T-helper 17 cell (primary cell): ENCODE data around the gene ABHD17A. TPM values are rescaled to one million over a fixed set of nuclear protein-coding genes. Genes with fewer than 3 reads are reported as not detected.
A peak's percentile ranks its signal among the peaks of the same experiment; 100 is the strongest.

Experiments used
- ATAC-seq: fragments of 150-1000 bp; cut with Tn5 transposase; 2 replicates; pipeline ENCODE4 v1.10.0; 2021; ENCODE audit warnings: mild to moderate bottlenecking, moderate library complexity
- DNase-seq, 3 donors: peaks; one replicate each; pipeline versions ENCODE4 v3.0.0 to v3.0.0-alpha.2; 2020 to 2021
- H3K9me3 ChIP-seq: one replicate; pipeline ENCODE4 v1.7.0; 2013; ENCODE audit warnings: low read length, mild to moderate bottlenecking; ENCODE audit not compliant: control insufficient read depth, poor library complexity, severe bottlenecking
- H3K27ac Mint-ChIP-seq: one replicate; pipeline ENCODE4 v1.8.0; 2022; ENCODE audit warnings: mild to moderate bottlenecking, moderate library complexity, mixed read lengths
- H3K27me3 Mint-ChIP-seq: one replicate; pipeline ENCODE4 v1.8.0; 2022; ENCODE audit warnings: mixed read lengths
- H3K36me3 Mint-ChIP-seq: one replicate; pipeline ENCODE4 v1.8.0; 2022; ENCODE audit warnings: low read depth, mixed read lengths
- H3K4me1 Mint-ChIP-seq: one replicate; pipeline ENCODE4 v1.8.0; 2022; ENCODE audit warnings: mild to moderate bottlenecking, mixed read lengths
- H3K4me3 Mint-ChIP-seq: one replicate; pipeline ENCODE4 v1.8.0; 2022; ENCODE audit warnings: mild to moderate bottlenecking, moderate library complexity, mixed read lengths
- total RNA-seq, 4 donors: library from RNA in 2 of 4; stranded (reverse) in 2 of 4; gene quantifications; one replicate each; pipeline ENCODE4 v1.2.3 and lab custom pipeline; 2022 to 2026

The ABHD17A gene
- total RNA-seq, 2 donors from 2014 or later, result 121 to 125 TPM

DNA sequence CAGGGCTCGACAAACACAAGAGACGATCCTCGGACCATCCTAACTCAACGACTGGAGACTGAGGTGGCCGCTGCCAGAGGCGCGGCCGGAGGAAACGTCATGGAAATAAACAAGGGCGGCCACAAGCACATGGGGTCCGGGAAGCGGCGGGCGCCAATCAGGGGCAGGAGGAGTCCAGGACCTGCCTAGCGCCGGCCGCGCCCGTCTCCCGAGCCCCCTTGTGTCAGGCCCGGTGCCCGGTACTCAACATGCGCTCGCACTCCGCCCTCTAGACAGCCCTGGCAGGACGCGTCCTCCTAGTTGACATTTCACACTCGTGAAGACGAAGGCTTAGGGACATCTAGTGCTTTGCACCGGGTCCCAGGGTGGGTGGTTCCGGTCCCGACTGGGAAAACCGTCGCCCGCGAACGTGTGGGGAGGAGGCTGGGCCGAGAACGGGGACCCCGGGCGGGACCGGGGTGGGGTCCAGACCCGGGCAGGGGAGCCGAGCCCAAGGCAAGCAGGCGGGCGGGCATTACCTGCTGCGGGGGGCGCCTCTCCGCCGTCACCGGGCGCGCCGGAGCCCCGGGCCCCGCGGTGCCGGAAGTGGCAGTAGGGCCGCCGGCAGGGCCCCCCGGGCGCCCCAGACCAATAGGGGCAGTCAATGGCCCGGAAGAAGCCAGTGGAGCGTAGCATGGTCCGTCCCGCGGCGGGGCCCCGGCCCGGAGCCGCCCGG, 37.5 kb downstream of the ABHD17A start:
- DNase-seq (no peak), ATAC-seq (peak; percentile 11)
- H3K27me3 Mint-ChIP-seq, result no peaks in the 10 kb centered on the region
- H3K27ac Mint-ChIP-seq, result peak overlapping the region; percentile 84
- H3K4me1 Mint-ChIP-seq, result peaks cover 23% of the 10 kb centered on the region
- H3K4me3 Mint-ChIP-seq, result peak overlapping the region; percentile 92
- no peaks in the 10 kb centered on the region for H3K9me3 ChIP-seq
- no peaks in the 10 kb centered on the region for H3K36me3 Mint-ChIP-seq

DNA sequence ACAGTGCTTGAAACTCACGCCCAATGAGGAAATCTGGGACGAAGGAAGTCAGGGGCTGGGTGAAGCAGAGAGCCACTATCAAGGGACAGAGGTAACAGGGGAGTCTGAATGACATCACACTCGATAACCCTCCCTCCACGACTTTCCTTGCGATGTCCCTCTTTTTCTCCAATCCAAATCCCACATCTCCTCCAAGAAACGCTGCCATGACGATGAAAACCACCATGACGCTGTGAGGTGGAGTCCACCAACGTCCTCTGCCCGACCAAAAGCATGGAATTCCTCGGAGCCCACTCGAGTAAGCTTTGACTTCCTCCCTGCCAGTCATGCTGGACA, 38.0 kb downstream of the ABHD17A start:
- DNase-seq, result no peak
- H3K4me3 Mint-ChIP-seq, result peak overlapping the region; percentile 92
- no peak for ATAC-seq

DNA sequence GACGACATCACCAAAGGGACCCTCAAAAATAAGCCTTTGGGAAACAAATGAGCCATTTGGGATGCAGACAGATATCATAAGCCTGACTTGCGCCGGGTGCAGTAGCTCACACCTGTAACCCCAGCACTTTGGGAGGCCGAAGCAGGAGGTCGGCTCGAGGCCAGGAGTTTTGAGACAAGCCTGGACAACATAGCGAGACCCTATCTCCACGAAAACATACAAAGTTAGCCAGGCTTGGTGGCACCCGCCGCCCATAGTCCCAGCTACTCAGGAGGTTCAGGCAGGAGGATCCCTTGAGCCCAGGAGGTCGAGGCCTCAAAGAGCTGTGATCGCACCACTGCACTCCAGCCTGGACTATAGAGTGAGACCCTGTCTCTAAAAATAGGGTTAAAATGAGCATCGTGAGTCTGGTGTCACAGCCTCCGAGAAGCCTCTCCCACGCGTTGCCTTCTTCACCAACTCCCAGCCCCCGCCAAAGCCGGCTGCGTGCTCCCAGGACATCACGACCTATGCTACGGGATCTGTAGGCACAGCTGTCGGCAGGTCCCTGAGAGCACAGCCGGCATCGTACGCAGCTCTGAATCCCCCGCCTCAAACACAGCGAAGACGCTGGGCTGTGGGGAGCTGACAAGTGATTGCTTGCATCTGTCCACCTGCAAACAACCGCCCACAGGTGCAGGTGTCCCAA, 38.6 kb downstream of the ABHD17A start:
- no peaks in the 10 kb centered on the region for H3K9me3 ChIP-seq
- DNase-seq, result no peak
- Mint-ChIP-seq H3K4me1 (peaks cover 25% of the 10 kb centered on the region), H3K36me3 (no peaks in the 10 kb centered on the region), H3K27ac (peak overlapping the region; percentile 84), H3K4me3 (peak overlapping the region; percentile 92), H3K27me3 (no peaks in the 10 kb centered on the region)
- no peak for ATAC-seq

More for the DNA sequence above, 38.0 kb downstream of the ABHD17A start:
- H3K27me3 Mint-ChIP-seq, result no peaks in the 10 kb centered on the region
- H3K9me3 ChIP-seq, result no peaks in the 10 kb centered on the region
- H3K36me3 Mint-ChIP-seq, result no peaks in the 10 kb centered on the region
- peak overlapping the region; percentile 84 for H3K27ac Mint-ChIP-seq
- H3K4me1 Mint-ChIP-seq, result peaks cover 22% of the 10 kb centered on the region

DNA sequence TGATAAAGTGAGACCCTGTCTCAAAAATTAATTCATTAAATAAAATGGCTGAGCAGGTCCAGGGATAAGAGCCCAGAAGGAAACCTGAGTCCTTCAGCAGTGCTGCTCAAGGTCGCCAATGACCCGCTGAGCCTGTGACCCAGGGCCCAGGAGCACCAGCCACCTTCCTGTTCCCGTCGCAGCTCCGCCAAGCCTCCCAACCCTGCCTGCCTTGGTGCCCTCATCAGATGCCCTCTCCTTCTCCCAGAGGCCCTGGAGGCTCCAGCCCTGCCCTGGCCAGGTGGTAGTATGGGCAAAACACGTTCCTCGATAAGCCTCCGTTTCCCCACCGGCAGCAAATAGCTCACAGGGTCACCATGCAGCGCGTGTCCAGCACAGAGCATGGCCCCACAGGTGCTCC, 39.7 kb downstream of the ABHD17A start:
- peaks cover 25% of the 10 kb centered on the region for H3K4me1 Mint-ChIP-seq
- peak overlapping the region; percentile 78 for H3K4me3 Mint-ChIP-seq
- no peaks in the 10 kb centered on the region for H3K9me3 ChIP-seq
- no peaks in the 10 kb centered on the region for H3K36me3 Mint-ChIP-seq
- no peaks in the 10 kb centered on the region for H3K27me3 Mint-ChIP-seq
- no peak overlapping the region for H3K27ac Mint-ChIP-seq
- DNase-seq (no peak), ATAC-seq (no peak)

DNA sequence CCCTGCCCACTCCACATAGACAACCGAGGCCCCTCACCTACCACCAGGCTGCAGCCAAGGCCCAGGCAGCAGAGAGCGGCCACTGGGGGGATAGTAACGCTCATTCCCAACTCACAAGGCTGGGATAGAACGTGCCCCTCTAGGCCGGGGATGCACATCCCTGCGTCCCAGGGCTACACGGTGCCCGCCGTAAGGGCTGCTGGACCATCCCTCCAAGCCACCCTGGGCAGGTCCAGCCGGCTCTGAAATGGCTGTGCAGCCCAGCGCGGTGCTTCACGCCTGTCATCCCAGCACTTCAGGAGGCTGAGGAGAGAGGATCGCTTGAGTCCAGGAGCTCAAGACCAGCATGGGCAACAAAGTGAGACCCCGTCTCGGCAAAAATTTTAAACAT, 40.2 kb downstream of the ABHD17A start:
- Mint-ChIP-seq H3K4me1 (peaks cover 27% of the 10 kb centered on the region), H3K36me3 (no peaks in the 10 kb centered on the region), H3K4me3 (peak overlapping the region; percentile 69), H3K27ac (no peak overlapping the region), H3K27me3 (no peaks in the 10 kb centered on the region)
- H3K9me3 ChIP-seq, result no peaks in the 10 kb centered on the region
- ATAC-seq (no peak), DNase-seq (no peak)

DNA sequence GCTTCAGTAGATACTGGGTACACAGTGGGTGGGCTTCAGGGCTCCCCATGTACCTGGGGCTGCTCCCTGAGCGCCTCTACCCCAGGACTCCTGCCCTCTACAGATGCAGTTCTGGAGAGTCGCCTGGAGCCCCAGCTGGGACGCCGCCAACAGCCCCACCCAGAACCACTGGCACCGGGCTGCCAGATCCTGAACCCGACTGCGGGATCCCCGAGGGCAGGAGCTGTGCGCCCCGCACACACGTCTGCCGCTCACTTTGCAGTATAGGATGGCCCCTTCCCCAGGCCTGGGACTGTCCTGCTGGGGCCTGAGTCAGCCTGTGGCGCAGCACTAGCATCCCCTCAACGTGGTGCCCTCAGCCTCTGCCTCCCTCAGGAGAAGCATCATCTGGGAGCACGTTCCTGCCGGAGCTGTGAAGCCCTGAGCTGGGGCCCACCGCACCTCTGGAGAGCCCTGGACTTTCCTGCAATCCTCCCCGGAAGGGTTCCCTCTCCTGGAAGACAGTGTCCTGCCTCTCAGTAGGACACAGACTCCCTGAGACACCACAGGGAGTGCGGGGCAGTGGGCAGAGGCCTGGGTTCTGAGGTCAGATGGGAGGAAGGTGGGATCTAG, 40.7 kb downstream of the ABHD17A start:
- H3K9me3 ChIP-seq, result no peaks in the 10 kb centered on the region
- H3K36me3 Mint-ChIP-seq, result no peaks in the 10 kb centered on the region
- H3K27me3 Mint-ChIP-seq, result no peaks in the 10 kb centered on the region
- DNase-seq (no peak), ATAC-seq (no peak)
- H3K27ac Mint-ChIP-seq, result no peak overlapping the region
- H3K4me1 Mint-ChIP-seq, result peaks cover 29% of the 10 kb centered on the region
- H3K4me3 Mint-ChIP-seq, result peak overlapping the region; percentile 69

DNA sequence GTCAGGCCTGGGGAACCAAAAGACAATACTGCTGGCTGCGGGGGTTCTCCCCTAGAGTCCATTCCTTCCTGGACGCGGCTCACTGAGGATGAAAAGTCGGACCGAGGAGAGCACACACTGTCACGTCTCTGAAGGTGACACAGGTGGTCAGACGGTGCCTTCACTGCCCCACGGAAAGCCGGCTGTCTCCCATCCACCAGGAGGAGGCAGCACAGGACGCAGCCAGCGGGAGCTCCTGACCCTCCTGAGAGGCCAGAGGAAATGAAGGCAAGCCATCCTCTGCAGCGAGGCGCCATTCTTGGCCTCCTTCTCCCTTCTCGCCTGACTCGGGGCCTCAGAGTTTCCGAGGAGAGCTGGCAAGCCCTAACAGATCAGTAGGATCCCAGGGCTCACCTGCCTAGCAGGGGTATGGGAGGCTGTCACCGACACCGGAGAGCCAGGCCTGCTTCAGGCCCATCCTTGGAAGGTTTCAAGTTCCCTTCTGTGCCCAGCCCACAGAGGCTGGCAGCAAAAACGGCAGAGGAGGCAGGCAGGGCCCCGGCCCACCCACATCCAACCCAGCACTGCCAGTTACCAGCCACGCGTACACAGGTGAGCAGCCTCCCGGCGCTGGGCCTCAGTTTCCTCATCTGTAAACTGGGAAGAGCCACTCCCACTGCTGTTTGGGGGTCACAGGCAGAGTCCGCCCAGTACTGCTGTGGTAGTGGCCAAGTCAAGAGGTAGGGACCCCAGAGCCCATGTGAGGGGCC, 41.5 kb downstream of the ABHD17A start:
- Mint-ChIP-seq H3K4me1 (peaks cover 31% of the 10 kb centered on the region), H3K36me3 (no peaks in the 10 kb centered on the region), H3K27me3 (no peaks in the 10 kb centered on the region), H3K4me3 (peak overlapping the region; percentile 19), H3K27ac (no peak overlapping the region)
- H3K9me3 ChIP-seq, result no peaks in the 10 kb centered on the region
- no peak for DNase-seq
- no peak for ATAC-seq

DNA sequence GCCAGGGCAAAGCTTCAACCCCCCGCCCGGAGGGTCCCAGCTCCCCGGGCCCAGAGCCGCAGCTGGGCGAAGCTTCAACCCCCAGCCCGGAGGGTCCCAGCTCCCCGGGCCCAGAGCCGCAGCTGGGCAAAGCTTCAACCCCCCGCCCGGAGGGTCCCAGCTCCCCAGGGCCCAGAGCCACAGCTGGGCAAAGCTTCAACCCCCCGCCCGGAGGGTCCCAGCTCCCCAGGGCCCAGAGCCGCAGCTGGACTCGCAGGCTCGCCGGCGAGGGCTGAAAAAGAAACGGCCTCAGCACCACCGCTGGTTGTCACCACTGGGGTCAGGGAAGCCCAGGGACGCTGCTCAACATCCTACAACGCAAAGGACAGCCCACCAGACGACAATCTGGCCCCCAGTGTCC, 42.2 kb downstream of the ABHD17A start:
- H3K4me3 Mint-ChIP-seq, result no peak overlapping the region
- no peak for ATAC-seq
- no peak for DNase-seq
- no peaks in the 10 kb centered on the region for H3K27me3 Mint-ChIP-seq
- H3K27ac Mint-ChIP-seq, result no peak overlapping the region
- no peaks in the 10 kb centered on the region for H3K9me3 ChIP-seq
- no peaks in the 10 kb centered on the region for H3K36me3 Mint-ChIP-seq
- H3K4me1 Mint-ChIP-seq, result peaks cover 33% of the 10 kb centered on the region

DNA sequence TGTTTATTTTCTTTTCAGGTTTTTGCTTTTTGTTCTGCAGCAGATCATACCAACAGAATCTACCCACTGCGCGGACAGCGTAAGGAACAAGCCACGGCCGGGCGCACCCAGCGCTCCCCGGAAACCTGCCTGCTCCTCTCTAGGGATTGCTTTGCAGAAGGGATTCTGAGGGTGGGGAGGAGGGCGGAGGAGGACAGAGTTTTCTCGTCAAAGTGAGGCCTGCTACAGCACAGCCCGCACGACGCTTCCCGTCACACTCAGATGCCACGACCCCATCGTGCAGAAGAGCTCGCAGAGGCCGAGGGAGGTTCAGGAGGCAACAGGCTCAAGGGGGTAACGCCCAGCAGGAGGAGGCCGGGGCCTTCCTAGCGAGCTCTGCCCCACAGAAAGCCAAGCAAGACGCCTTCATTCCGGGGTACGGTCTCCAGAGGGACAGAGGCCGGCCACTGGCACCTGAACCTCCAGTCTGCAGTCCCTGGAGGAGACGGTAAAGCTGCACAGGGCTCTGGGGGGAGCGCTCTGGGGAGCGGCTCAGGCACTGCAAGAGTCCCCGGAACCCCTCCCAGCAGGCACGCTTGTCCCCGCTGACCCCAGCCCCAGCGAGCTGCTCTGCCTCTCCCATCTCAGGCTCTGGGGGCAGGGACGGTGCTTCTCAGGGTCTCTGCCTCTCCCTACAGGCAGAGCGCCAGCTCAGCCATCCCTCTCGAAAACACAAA, 43.9 kb downstream of the ABHD17A start:
- Mint-ChIP-seq H3K36me3 (no peaks in the 10 kb centered on the region), H3K4me1 (peaks cover 30% of the 10 kb centered on the region), H3K27me3 (no peaks in the 10 kb centered on the region), H3K4me3 (no peak overlapping the region), H3K27ac (no peak overlapping the region)
- DNase-seq, result no peak
- no peak for ATAC-seq
- H3K9me3 ChIP-seq, result no peaks in the 10 kb centered on the region

DNA sequence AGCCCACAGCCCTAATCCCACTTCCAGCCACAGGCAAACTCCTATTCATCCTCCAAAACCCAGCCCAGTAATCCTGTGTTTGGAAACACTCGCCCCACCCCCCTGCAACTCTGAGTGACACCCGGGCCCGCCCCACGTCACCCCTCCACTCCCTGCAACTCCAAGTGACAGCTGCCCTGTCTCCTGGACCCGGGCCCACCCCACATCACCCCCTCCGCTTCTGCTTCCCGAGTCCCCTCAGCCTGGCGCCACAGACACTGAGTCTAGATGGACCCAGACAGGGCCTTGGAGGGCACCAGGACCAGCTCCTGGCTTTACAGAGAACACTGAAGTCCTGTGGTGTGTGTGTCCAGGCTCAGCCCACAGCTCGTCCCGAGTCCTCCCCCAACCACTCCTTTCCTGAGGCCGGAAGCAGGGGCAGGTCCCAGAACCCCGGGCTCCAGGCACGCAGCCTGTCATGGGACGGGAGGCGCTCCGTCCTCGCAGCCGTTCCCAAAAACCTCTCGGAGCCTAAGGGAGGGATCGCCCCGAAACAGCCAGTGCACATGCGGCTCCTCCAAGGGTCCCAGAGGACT, 44.7 kb downstream of the ABHD17A start:
- ATAC-seq (no peak), DNase-seq (no peak)
- no peak overlapping the region for H3K4me3 Mint-ChIP-seq
- H3K4me1 Mint-ChIP-seq, result peaks cover 28% of the 10 kb centered on the region
- H3K27ac Mint-ChIP-seq, result no peak overlapping the region
- no peaks in the 10 kb centered on the region for H3K9me3 ChIP-seq
- H3K27me3 Mint-ChIP-seq, result no peaks in the 10 kb centered on the region
- H3K36me3 Mint-ChIP-seq, result no peaks in the 10 kb centered on the region

DNA sequence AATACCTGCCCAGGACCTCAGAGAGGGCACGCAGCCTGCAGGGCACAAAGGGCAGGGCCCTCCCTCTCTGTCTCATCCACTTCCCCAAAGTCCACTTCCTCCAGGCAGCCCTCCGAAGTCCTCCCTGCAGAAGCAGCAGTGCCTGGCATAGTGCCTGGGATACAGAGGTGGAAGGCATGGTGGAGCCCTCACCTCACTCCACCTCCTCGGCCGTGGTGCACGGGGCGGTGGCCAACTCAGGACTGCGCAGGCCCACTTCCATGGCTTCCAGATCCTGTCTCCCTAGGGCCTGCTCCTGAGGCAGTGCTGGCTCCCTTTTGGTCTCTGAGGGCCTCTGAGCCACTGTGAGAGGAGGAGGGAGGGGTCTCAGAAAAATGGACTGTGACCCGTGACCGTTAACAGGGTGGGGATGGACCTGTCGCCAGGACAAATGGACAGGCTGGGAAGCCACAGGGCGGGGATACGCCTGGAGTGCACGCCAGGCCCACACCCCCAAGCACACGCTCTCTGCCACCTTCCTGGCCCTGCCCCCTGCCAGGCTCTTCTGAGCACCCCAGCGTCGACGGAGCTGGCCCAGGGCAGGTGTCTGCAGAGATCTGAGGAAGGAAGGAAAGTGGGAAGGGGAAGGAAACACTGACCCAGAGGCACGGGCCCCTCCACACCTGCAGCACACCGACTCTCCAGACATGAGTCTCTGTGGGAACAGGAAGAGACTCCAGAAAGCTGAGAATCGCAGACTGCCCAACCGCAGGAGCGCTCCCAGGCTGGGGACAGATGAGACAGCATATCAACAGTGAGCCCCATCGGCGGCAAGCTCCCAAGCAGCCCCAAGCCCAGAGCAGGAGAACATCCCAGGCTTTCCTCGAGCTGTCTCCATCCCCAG, 45.4 kb downstream of the ABHD17A start:
- no peak for ATAC-seq
- H3K4me3 Mint-ChIP-seq, result no peak overlapping the region
- no peaks in the 10 kb centered on the region for H3K36me3 Mint-ChIP-seq
- DNase-seq, result no peak
- peak overlapping the region; percentile 29 for H3K27ac Mint-ChIP-seq
- peaks cover 28% of the 10 kb centered on the region for H3K4me1 Mint-ChIP-seq
- H3K27me3 Mint-ChIP-seq, result no peaks in the 10 kb centered on the region
- H3K9me3 ChIP-seq, result no peaks in the 10 kb centered on the region

DNA sequence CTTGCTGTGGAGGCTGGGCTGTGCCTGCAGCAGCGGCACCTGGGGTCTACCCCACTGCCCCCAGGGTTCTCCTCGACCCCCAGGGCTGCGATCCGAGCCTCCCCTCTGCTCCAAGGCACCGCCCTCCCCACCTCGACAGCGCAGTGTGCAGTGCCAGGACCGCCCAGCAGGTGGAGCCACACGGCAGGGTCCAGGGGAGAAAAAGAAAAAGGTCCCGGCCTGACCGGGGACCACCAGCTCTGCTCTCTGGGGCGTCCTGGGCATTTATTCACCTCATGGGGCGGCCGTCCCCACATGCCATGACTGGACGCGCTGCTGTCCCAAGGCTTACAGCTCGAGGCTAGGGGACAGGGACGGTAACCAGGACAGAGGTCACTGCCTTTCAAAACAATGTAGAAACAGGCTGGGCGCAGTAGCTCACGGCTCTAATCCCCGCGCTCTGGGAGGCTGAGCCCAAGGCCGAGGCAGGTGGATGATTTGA, 47.6 kb downstream of the ABHD17A start:
- H3K9me3 ChIP-seq, result no peaks in the 10 kb centered on the region
- DNase-seq (peak; percentile 48 to 69 (median 48)), ATAC-seq (peak; percentile 74)
- no peak overlapping the region for H3K27ac Mint-ChIP-seq
- H3K4me3 Mint-ChIP-seq, result no peak overlapping the region
- H3K27me3 Mint-ChIP-seq, result no peaks in the 10 kb centered on the region
- H3K4me1 Mint-ChIP-seq, result peaks cover 28% of the 10 kb centered on the region
- no peaks in the 10 kb centered on the region for H3K36me3 Mint-ChIP-seq
